ENCODE measurements around the gene GFI1. TPM values are rescaled to one million over a fixed set of nuclear protein-coding genes. Genes with fewer than 3 reads are reported as not detected.

The GFI1 gene
- total RNA-seq, 2 experiments from 2014 or later: 52.2 to 56.4 TPM

DNA sequence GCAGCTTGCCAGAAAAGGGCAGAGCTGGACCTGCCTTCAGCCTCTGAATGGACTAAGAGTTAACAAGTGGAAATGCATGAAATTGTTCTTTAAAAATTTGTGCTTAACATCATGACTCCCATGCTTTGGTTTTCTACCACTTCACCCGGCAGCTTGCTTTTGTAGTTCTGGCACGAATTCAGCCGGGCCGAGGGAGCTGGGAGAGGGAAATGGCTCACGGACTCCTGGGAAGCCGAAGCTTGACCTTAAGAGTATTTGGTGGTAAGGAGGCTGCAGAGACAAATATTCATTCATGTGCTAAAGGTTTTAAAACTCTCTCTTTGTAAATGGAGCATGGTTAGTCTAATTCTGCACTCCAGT lies 17.2 kb upstream of the GFI1 start:
- POLR2A ChIA-PET: interaction anchor here (0.7 to 3.5 kb wide), 2 partner anchors 18 to 20 kb away, joined by 3 to 20 read pairs; partner anchors contain the start of gene GFI1
- DNase-seq (no peak), ATAC-seq (ENCODE audit: low read depth) (no peak)
- Mint-ChIP-seq H3K27ac (peak overlapping the region; percentile 24), H3K36me3 (peaks cover 3% of the 10 kb centered on the region), H3K4me1 (peaks cover 24% of the 10 kb centered on the region), H3K27me3 (no peaks in the 10 kb centered on the region), H3K9me3 (no peaks in the 10 kb centered on the region), H3K4me3 (no peak overlapping the region)

DNA sequence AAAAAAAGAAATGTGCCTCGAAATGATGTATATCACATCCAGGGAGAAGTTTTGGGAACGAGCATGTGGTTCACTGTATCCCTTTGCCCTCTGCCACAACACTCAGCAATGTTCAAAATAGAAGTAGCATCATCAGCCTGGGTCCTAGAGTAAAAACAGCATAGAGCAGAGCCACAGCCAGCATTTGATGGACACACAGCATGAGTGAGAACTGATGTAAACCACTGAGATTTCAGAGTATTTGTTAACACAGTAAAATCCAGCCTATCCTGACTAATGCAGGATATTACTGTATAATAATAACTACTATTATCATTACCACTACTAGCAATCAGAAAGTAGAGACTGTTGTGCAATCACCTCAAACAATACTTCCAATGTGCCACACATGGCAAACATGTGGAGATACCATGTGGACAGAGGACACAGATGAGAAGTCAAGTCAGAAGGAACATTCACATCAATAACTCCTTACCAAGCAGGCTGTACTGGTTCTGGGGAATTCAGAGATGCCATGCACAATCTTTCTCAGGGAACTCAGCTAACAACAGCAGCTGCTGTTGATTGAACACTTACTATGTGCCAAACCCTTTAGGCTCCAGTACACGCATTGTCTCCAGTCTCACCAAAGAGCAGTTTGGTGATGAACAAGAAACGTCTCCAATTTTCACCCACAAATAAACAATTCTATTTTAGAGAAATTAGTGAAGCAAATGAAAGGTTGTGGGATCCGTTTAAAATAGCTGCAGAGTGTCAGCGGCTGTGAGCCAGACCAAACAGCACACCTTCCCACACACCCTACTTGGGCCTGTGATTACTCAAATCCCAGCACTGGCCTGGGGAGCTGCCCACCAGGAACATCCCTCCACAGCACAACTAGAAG lies 16.6 kb upstream of the GFI1 start:
- no peaks in the 10 kb centered on the region for H3K27me3 Mint-ChIP-seq
- no peak overlapping the region for H3K27ac Mint-ChIP-seq
- H3K4me1 Mint-ChIP-seq: peaks cover 29% of the 10 kb centered on the region
- no peaks in the 10 kb centered on the region for H3K9me3 Mint-ChIP-seq
- peaks cover 6% of the 10 kb centered on the region for H3K36me3 Mint-ChIP-seq
- H3K4me3 Mint-ChIP-seq: no peak overlapping the region
- no peak for DNase-seq
- no peak for ATAC-seq (ENCODE audit: low read depth)
- POLR2A ChIA-PET: interaction anchor here (0.7 to 3.5 kb wide), 3 partner anchors 17 to 100 kb away, joined by 3 to 20 read pairs (median 6); partner anchors contain the start of gene GFI1

DNA sequence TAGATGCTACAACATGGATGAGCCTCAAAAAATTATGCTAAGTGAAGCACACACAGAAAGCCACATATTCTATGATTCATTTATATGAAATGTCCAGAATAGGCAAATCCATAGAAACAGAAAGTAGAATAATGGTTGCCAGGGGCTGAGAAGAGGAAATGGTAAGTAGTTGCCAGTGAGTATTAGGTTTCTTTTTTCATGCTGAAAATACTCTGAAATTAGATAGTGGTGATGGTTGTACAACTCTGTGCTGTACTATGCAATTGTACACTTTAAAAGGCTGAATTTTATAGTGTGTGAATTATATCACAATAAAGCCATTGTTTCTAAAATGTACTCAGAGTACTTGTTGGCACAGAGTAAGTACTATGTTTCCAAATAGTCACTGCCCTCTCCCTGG lies 15.5 kb upstream of the GFI1 start:
- POLR2A ChIA-PET: interaction anchor here (0.7 kb wide), 1 partner anchor 101 kb away, joined by 6 read pairs; no protein-coding TSS in a partner anchor
- Mint-ChIP-seq H3K4me1 (peaks cover 31% of the 10 kb centered on the region), H3K27ac (peak overlapping the region; percentile 57), H3K27me3 (no peaks in the 10 kb centered on the region), H3K9me3 (no peaks in the 10 kb centered on the region), H3K36me3 (peaks cover 10% of the 10 kb centered on the region), H3K4me3 (peak overlapping the region; percentile 44)
- DNase-seq (no peak), ATAC-seq (ENCODE audit: low read depth) (peak; percentile 54)

DNA sequence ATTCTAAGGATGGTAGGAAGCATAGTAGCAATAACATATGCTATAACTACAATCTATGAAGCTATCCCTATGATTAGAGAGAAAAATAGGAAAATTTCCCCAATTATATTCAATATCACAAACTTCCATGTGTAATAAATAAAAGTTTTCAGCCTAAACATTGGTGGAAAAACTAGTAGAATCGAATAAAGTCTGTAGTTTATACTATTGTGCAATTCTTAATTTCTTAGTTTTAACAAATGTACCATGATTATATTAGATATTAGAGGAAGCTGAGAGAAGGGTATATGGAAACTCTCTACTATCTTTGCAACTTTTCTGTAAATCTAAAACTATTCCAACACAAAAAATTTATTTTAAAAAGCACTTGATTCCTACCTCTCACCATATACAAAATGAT lies 13.8 kb upstream of the GFI1 start:
- H3K4me1 Mint-ChIP-seq: peaks cover 34% of the 10 kb centered on the region
- ATAC-seq (ENCODE audit: low read depth) (no peak), DNase-seq (no peak)
- no peaks in the 10 kb centered on the region for H3K9me3 Mint-ChIP-seq
- no peak overlapping the region for H3K4me3 Mint-ChIP-seq
- H3K27ac Mint-ChIP-seq: no peak overlapping the region
- H3K27me3 Mint-ChIP-seq: no peaks in the 10 kb centered on the region
- POLR2A ChIA-PET: interaction anchor here (1.3 to 1.6 kb wide), 2 partner anchors 14 to 18 kb away, joined by 3 read pairs; no protein-coding TSS in a partner anchor
- peaks cover 8% of the 10 kb centered on the region for H3K36me3 Mint-ChIP-seq

DNA sequence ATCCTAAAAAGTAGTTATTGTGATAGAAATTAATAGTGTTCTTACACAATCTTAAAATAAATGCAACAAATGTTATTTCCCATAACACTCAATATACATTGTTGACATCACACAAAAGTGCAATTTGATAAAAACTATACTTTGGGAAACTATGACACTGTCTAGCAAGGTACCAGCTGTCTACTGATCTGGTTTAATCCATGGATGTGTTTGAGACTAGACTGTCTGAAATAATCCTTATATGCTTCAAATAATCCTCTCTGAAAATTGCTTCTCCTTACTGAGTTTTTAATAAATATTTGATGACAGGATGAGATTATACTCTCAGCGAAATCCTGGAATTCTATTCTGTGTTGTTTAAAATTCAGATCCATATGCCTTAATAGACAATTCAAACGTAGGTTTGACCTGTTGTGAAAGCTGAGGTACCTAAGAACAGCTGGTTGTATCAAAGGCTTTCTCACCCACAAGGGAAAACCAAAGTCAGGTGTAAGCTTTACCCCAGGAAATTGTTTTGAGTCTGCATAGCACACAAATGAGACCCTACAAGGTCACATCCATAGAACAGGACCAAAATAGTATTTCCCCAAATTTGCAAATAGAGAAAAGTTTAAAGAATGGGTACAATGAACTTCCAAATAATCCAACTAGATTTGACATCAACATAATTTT lies 8.8 kb upstream of the GFI1 start:
- Mint-ChIP-seq H3K4me1 (peaks cover 30% of the 10 kb centered on the region), H3K27me3 (no peaks in the 10 kb centered on the region), H3K27ac (peak overlapping the region; percentile 5), H3K36me3 (peaks cover 20% of the 10 kb centered on the region), H3K9me3 (no peaks in the 10 kb centered on the region), H3K4me3 (peak overlapping the region; percentile 60)
- POLR2A ChIA-PET: interaction anchor here (1.5 kb wide), 1 partner anchor 9 kb away, joined by 15 read pairs; the partner anchor contains the start of gene GFI1
- DNase-seq (no peak), ATAC-seq (ENCODE audit: low read depth) (peak; percentile 85)

DNA sequence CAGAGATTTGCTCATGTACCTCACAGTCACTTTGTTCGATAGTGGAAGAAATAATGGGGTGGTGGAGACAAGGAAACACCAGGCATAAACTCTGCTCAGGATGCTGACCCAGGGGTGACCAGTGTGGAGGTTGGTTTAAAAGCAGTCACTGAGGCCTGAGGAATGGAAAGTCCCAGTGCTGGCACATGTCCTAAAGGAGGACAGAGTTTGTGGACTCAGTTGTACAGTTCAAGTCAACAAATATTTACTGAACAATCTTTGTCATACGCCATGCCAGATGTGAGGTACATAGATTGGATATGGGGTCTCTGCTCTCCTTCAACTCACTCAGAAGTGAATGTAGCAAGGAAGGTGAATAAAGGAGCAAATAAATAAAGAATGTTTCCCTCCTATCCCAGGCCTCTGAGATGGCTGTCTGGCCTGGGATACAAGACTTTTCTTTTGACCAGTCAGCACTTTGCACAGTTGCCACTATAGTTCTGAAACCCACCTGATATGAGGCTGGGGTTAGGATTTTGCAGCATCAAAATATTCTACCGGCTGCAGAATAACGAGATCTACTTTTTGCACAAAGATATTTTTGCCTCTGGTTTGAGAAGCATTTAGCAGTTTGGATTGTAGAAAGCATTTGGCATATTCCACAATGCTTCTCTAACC lies 7.9 kb upstream of the GFI1 start:
- no peak for DNase-seq
- Mint-ChIP-seq H3K36me3 (peaks cover 19% of the 10 kb centered on the region), H3K27ac (peak overlapping the region; percentile 71), H3K4me1 (peaks cover 34% of the 10 kb centered on the region), H3K9me3 (no peaks in the 10 kb centered on the region), H3K27me3 (no peaks in the 10 kb centered on the region), H3K4me3 (no peak overlapping the region)
- POLR2A ChIA-PET: interaction anchor here (0.6 to 1.2 kb wide), 2 partner anchors 9 to 90 kb away, joined by 3 to 4 read pairs; no protein-coding TSS in a partner anchor
- ATAC-seq (ENCODE audit: low read depth): no peak

DNA sequence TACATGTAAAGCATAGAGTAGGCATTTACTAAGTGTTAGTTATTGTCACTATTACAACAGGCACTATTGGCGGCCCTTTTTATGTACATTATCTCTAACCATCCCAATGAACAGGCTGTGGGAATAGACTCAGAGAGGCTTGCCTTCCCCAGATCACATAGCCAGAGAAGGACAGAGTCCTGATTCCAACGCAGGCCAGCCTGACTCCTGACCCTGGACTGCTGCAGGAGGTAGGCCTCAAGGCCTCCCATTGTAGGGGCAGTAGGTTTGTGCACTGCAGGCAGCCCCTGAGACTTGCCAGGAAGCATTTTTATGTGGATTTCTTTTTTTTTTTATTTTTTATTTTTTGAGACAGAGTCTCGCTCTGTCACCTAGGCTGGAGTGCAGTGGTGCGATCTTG lies 6.4 kb upstream of the GFI1 start:
- H3K27me3 Mint-ChIP-seq: no peaks in the 10 kb centered on the region
- POLR2A ChIA-PET: interaction anchor here (0.8 to 1.0 kb wide), 2 partner anchors 10 to 11 kb away, joined by 3 read pairs; no protein-coding TSS in a partner anchor
- ATAC-seq (ENCODE audit: low read depth) (no peak), DNase-seq (no peak)
- H3K4me3 Mint-ChIP-seq: no peak overlapping the region
- peaks cover 14% of the 10 kb centered on the region for H3K36me3 Mint-ChIP-seq
- H3K9me3 Mint-ChIP-seq: no peaks in the 10 kb centered on the region
- peaks cover 39% of the 10 kb centered on the region for H3K4me1 Mint-ChIP-seq
- no peak overlapping the region for H3K27ac Mint-ChIP-seq

DNA sequence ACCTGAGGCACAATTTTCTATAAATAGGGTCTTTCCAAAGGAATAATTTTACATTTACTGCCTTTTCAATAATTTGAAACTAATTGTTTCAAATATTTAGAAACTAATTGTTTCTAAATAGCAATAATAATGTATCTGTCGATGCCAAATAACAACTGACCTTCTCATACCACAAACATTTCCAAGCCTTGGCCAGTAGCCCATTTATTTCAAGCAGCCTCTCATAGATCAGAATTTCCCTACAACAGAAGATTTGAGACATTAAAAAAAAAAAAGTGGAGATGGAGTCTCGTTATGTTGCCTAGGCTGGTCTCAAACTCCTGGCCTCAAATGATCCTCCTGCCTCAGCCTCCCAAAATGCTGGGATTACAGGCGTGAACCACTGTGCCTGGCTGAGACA lies 2.1 kb upstream of the GFI1 start:
- Mint-ChIP-seq H3K4me3 (peak overlapping the region; percentile 99), H3K27ac (peak overlapping the region; percentile 79), H3K4me1 (peaks cover 24% of the 10 kb centered on the region), H3K27me3 (no peaks in the 10 kb centered on the region), H3K36me3 (peaks cover 15% of the 10 kb centered on the region), H3K9me3 (no peaks in the 10 kb centered on the region)
- DNase-seq (no peak), ATAC-seq (ENCODE audit: low read depth) (no peak)
- POLR2A ChIA-PET: interaction anchor here (0.6 to 8.6 kb wide), 3 partner anchors 33 to 473 kb away, joined by 3 to 209 read pairs (median 4); no protein-coding TSS in a partner anchor

DNA sequence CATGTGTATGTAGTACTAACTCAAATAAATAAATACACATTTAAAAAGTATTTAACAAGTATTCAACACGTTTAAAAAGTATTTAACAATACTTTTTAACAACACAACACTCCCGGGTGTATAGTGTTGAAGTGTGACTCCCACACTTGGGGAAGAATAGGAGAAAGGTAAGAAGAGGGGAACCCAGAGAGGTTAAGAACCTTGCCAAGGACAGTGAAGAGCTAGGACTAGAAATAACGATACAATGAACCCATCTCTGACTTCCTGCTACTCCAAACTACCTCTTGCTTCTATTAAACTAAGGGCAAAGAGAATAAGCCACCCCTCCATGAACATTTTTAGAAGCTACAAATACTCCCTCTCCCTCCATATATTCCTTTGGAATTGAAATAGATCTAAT lies 1.7 kb upstream of the GFI1 start:
- peak overlapping the region; percentile 79 for H3K27ac Mint-ChIP-seq
- DNase-seq (no peak), ATAC-seq (ENCODE audit: low read depth) (no peak)
- H3K27me3 Mint-ChIP-seq: no peaks in the 10 kb centered on the region
- peak overlapping the region; percentile 99 for H3K4me3 Mint-ChIP-seq
- H3K4me1 Mint-ChIP-seq: peaks cover 24% of the 10 kb centered on the region
- H3K9me3 Mint-ChIP-seq: no peaks in the 10 kb centered on the region
- H3K36me3 Mint-ChIP-seq: peaks cover 15% of the 10 kb centered on the region
- POLR2A ChIA-PET: interaction anchor here (0.6 to 8.6 kb wide), 2 partner anchors 33 to 50 kb away, joined by 3 to 209 read pairs; no protein-coding TSS in a partner anchor

DNA sequence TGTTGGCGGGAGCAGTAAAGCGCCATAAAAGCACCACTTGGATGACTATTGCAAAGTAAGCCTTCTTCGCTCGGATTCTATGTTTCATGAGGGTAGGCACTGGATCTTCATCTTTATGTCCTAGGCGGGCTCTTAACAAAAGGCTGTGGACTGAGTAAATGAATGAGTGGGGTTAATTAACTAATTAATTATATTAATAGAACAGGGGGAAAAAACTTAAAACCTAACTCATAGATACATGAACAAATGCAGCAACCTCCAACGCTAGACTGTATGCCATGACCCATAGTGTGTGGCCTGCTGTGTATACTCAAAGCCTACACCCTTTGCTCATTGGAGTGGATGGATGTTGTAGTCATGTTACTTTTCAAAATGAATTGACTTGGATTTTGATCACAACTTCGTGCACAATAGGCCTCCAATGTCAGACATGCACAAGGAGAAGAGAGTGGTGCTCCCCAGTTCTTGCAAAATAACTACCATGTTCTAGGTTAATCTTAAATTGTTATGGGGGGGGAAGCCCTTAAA lies 417 bp upstream of the GFI1 start:
- H3K4me1 Mint-ChIP-seq: peaks cover 27% of the 10 kb centered on the region
- H3K4me3 Mint-ChIP-seq: peak overlapping the region; percentile 99
- no peaks in the 10 kb centered on the region for H3K27me3 Mint-ChIP-seq
- DNase-seq: no peak
- ATAC-seq (ENCODE audit: low read depth): no peak
- POLR2A ChIA-PET: interaction anchor here (0.6 to 8.6 kb wide), 27 partner anchors 9 to 475 kb away, joined by 3 to 209 read pairs (median 9); partner anchors contain the start of gene DIPK1A
- peak overlapping the region; percentile 87 for H3K27ac Mint-ChIP-seq
- H3K36me3 Mint-ChIP-seq: peaks cover 11% of the 10 kb centered on the region
- no peaks in the 10 kb centered on the region for H3K9me3 Mint-ChIP-seq

DNA sequence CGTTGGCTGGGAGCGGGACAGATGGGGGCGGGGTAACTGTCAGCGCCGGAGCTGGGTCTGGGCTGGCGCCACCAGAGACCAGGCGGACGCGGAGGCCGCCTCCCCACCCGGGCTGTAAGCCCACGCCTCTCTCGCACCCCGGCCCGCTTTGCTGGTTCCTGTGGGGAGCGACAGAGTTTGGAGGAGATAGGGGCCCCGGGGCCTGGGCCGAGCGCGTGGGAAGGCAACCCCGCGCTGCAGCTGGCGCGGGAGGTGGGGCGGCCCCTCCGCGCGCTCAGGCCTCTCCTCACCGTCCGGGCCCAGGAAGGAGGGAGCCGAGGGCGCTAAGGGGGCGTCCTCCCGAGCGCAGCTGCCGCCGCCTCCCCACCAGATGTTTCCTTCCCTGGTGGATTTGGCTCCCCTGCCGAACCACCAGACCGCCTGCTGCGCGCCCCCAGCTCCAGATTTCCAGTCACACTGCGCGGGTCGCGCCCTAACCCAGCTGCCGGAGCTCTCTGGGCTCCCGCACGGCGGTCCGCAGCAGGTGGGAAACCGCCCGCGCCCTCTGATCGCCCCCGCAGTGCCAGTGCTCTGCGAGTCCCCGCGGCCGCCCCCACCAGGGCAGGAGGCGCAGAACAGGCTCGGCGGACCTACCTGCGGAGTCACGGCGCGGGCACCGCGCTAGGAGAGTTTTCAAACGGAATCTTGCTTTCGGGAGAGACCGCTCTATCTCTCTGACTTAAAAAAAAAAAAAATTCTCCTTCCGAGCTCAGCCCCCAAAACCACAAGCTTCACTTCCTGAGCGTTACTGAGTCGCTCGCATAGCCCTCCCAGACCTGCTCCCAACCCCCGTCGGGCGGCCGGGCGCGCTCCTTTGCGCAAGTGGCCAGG lies 1.1 kb downstream of the GFI1 start:
- Mint-ChIP-seq H3K27me3 (no peaks in the 10 kb centered on the region), H3K4me1 (peaks cover 26% of the 10 kb centered on the region), H3K4me3 (peak overlapping the region; percentile 99), H3K27ac (peak overlapping the region; percentile 98), H3K36me3 (peaks cover 20% of the 10 kb centered on the region), H3K9me3 (no peaks in the 10 kb centered on the region)
- POLR2A ChIA-PET: interaction anchor here (0.6 to 8.6 kb wide), 52 partner anchors 8 to 595 kb away, joined by 3 to 209 read pairs (median 4); partner anchors contain the start of genes GLMN, RPAP2 and RPL5
- DNase-seq (peak; percentile 93), ATAC-seq (ENCODE audit: low read depth) (peak; percentile 68)
